ENCODE results near the gene FGF14. TPM values are rescaled to one million over a fixed set of nuclear protein-coding genes. Genes with fewer than 3 reads are reported as not detected.

Gene FGF14
- total and polyA plus RNA-seq, 2 of the 4 experiments (the other 2 are of a cell fraction), result under 0.01 TPM; not detected in 1

GRCh38 chr13:101697745-101698144 lies 704.1 kb downstream of the FGF14 start:
- Histone ChIP-seq H4K91ac (ENCODE audit: insufficient read depth, low read depth, low read length) (no peak overlapping the region), H2BK120ac (ENCODE audit: low read depth, low read length) (no peak overlapping the region), H3K14ac (replicated peaks; ENCODE audit: low read depth, low read length) (no peak overlapping the region), H3K4me3 (ENCODE audit: insufficient read depth, low read depth, low read length) (no peak overlapping the region), H3K18ac (ENCODE audit: low read depth, low read length) (no peak overlapping the region), H2AK9ac (replicated peaks; ENCODE audit: low read depth, low read length, poor library complexity) (no peak overlapping the region), H3K4me1 (ENCODE audit: control insufficient read depth, insufficient read depth, low read length) (no peaks in the 10 kb centered on the region), H3K4me2 (ENCODE audit: low read depth, low read length) (no peak overlapping the region), H3K23ac (ENCODE audit: low read depth, low read length) (no peak overlapping the region), H3K36me3 (ENCODE audit: control insufficient read depth, insufficient read depth, low read length) (no peaks in the 10 kb centered on the region), H3K9me3 (ENCODE audit: control insufficient read depth, insufficient read depth, low read length) (no peaks in the 10 kb centered on the region), H2BK15ac (ENCODE audit: low read depth, low read length) (no peak overlapping the region), H3K9me1 (ENCODE audit: insufficient read depth, low read length) (no peaks in the 10 kb centered on the region), H3K27me3 (ENCODE audit: control insufficient read depth, insufficient read depth, low read length) (no peaks in the 10 kb centered on the region), H2BK5ac (ENCODE audit: low read depth, low read length, poor library complexity, severe bottlenecking) (no peak overlapping the region), H4K20me1 (ENCODE audit: insufficient read depth, low read length) (no peaks in the 10 kb centered on the region), H2BK20ac (ENCODE audit: low read depth, low read length) (no peak overlapping the region), H2AFZ (replicated peaks; ENCODE audit: low read length, poor library complexity) (no peak overlapping the region), H3K9ac (ENCODE audit: low read depth, low read length) (no peak overlapping the region), H2AK5ac (ENCODE audit: low read depth, low read length) (no peak overlapping the region), H4K8ac (ENCODE audit: low read depth in 2 of 2, low read length in 2 of 2) (no peak overlapping the region), H3K79me1 (ENCODE audit: low read depth in 1 of 2, low read length in 2 of 2) (no peaks in the 10 kb centered on the region), H3K27ac (ENCODE audit: insufficient read depth, low read length) (no peak overlapping the region), H4K5ac (ENCODE audit: low read depth, low read length) (no peak overlapping the region), H3K56ac (ENCODE audit: extremely low read depth, insufficient read depth, low read length) (no peak overlapping the region), H3K4ac (ENCODE audit: low read depth, low read length) (no peak overlapping the region)
- TF ChIP-seq MAFK (IDR thresholded peaks at IDR 0.05; ENCODE audit: low read depth, low read length) (no peak), BHLHE40 (IDR thresholded peaks at IDR 0.05; ENCODE audit: low read depth, low read length) (no peak)
- no TSS peak for BruUV-seq (replicated peaks)
- in situ Hi-C loops (cut with MboI; ENCODE audit: low sequenced_read_pairs), result no loop called here
- no peak for ATAC-seq (ENCODE audit: low read depth)
- POLR2A ChIA-PET (ENCODE audit: unreplicated experiment), result no interaction called here
- DNase-seq, result no peak
- intact Hi-C loops (cut with micrococcal nuclease), result no loop called here
- dilution Hi-C loops (cut with HindIII; ENCODE audit: low sequenced_read_pairs, unreplicated experiment), result no loop called here
- CTCF ChIA-PET, result no interaction called here
- WGBS, 2 experiments (ENCODE audit: extremely low coverage in 2 of 2, insufficient read length in 1 of 2), result no CpG with 5 or more reads among the region's 3 CpGs

Data from IMR-90 (cell line).